Measurements from ENCODE around the gene EPHB1.

GRCh38 chr3:135149707-135150681 is 354.9 kb downstream of the EPHB1 start:
- TF ChIP-seq, protein P1, sequence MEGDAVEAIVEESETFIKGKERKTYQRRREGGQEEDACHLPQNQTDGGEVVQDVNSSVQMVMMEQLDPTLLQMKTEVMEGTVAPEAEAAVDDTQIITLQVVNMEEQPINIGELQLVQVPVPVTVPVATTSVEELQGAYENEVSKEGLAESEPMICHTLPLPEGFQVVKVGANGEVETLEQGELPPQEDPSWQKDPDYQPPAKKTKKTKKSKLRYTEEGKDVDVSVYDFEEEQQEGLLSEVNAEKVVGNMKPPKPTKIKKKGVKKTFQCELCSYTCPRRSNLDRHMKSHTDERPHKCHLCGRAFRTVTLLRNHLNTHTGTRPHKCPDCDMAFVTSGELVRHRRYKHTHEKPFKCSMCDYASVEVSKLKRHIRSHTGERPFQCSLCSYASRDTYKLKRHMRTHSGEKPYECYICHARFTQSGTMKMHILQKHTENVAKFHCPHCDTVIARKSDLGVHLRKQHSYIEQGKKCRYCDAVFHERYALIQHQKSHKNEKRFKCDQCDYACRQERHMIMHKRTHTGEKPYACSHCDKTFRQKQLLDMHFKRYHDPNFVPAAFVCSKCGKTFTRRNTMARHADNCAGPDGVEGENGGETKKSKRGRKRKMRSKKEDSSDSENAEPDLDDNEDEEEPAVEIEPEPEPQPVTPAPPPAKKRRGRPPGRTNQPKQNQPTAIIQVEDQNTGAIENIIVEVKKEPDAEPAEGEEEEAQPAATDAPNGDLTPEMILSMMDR (IDR thresholded peaks at IDR 0.05; ENCODE audit: low read length), result no peak
- TF ChIP-seq EZH2 (IDR thresholded peaks at IDR 0.05; ENCODE audit: borderline replicate concordance, low read length), result no peak
